Left kidney (tissue), 8 donors: ENCODE data around the gene FAAH. TPM values are rescaled to one million over a fixed set of nuclear protein-coding genes. Genes with fewer than 3 reads are reported as not detected.
"Not testable (repeated sequence)": the region's sequence is repeated elsewhere in the genome, so short reads cannot be mapped to it uniquely, and the experiment has no call there.

ENCODE experiments used
- DNase-seq: peaks from one replicate; pipeline ENCODE4 v3.0.0-alpha.2; 2013
- long read RNA-seq, 8 donors: transcript quantifications; one replicate each; lab custom pipeline, GENCODE V29; 2026
- polyA plus RNA-seq: library from polyadenylated mRNA; unstranded; fragments of 120-200 nt; gene quantifications from one replicate; pipeline ENCODE4 v1.2.1, GENCODE V29; 2013; ENCODE audit not compliant: insufficient read length

The FAAH gene
- 21.4 TPM for polyA plus RNA-seq
- long read RNA-seq, donor 1, partial matches to known transcripts = 5 of 8 reads
- long read RNA-seq, donor 1, other reads (novel, unspliced or antisense) = 0 of 8 reads
- long read RNA-seq, donor 2, partial matches to known transcripts = 0 of 1 reads
- long read RNA-seq, donor 2, other reads (novel, unspliced or antisense) = 0 of 1 reads
- long read RNA-seq, donor 3 = 0 reads
- long read RNA-seq, donor 4 = 0 reads
- long read RNA-seq, donor 5, partial matches to known transcripts = 6 of 9 reads
- long read RNA-seq, donor 5, other reads (novel, unspliced or antisense) = 0 of 9 reads
- long read RNA-seq, donor 6, partial matches to known transcripts = 0 of 4 reads
- long read RNA-seq, donor 6, other reads (novel, unspliced or antisense) = 0 of 4 reads
- long read RNA-seq, donor 7, transcript FAAH-201 (15 exons, 2,094 nt) = major isoform, 8 of 15 reads
- long read RNA-seq, donor 7, partial matches to known transcripts = 7 of 15 reads
- long read RNA-seq, donor 7, other reads (novel, unspliced or antisense) = 0 of 15 reads
- long read RNA-seq, donor 8, partial matches to known transcripts = 0 of 1 reads
- long read RNA-seq, donor 8, other reads (novel, unspliced or antisense) = 0 of 1 reads

DNA sequence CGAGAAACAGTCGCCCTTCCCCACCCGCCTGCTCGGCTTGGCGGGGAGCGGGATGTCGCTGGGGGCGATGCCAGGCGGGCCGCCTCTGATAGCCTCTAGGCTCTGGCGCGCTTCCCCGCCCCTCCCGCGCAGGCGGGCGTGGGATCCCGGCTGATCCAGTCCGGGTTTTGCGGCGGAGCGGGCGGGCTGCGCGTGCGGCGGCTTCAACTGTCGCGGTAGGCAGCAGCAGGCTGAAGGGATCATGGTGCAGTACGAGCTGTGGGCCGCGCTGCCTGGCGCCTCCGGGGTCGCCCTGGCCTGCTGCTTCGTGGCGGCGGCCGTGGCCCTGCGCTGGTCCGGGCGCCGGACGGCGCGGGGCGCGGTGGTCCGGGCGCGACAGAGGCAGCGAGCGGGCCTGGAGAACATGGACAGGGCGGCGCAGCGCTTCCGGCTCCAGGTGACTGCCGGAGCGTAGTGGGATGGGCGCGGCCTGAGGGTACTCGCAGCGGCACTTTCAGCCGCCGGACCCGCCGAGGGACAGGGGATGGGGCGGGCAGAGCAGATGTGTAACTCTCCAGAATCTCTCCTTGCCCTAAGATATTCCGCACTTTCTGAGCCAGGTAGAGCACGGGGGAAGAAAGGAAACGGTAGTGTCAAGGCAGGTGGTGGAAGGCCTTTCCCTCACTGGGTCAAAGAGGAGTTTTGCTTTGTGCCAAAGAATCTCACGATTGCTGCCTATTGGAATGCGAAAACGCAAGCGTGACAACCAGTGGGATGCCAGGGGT is at the start of gene FAAH:
Gene FAAH (plus strand): TSS at position 210 of the 764 bp plus-strand sequence. CDS start 32 bp downstream, at position 242.
- peak; percentile 58 for DNase-seq

DNA sequence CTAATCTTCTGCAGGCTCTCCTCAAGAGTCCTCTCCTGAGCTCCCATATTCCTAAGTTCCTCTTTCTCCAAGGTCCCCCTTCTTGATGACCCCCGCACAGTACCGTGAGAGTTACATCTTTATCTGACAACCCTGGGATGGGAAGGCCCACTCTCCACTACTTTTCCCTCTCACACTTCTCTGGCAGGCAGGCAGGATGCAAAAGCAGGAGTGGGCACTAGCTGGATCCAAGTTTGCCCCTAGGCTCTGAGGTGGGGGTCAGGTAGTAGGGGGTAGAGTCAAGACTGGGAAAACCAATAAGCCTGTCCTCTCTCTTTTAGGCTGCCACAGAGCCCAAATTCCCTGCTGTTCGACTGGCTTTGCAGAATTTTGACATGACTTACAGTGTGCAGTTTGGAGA is 49.6 kb upstream of the FAAH start:
- DNase-seq = no peak

DNA sequence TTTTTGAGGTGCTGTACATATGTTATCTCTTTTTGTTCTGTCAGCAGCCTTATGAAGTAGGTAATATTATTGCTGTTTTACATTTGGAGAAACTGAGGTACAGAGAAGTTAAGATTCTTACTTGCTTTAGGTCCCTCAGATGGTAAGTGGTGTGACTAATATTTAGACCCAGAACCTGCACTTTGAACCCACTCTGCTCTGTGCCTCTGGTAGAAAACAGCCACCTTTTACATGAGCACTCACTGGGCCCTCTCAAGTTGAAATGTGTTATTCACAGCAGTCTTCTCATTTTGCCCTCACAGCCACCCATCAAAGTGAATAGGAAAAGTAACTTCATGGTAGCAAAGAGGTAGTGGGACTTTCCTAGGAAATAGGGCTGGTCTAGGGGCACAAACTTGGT is 48.8 kb upstream of the FAAH start:
- DNase-seq = no peak

DNA sequence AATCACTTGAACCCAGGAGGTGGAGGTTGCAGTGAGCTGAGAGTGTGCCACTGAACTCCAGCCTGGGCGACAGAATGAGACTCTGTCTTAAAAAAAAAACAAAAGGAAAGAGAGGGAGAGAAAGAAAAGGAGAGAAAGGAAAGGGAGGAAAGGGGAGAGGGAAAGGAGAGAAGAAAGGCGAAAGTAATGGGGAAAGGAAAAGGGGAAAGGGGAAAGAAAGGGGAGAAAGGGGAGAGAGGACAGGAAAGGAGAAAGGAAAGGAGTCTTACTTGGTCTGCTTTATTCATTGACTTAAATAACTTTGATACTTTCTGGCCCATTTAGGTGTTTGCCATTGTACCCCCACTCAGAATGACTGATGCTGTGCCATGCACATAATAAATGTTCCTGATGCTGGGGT is 41.8 kb upstream of the FAAH start:
- no peak for DNase-seq

DNA sequence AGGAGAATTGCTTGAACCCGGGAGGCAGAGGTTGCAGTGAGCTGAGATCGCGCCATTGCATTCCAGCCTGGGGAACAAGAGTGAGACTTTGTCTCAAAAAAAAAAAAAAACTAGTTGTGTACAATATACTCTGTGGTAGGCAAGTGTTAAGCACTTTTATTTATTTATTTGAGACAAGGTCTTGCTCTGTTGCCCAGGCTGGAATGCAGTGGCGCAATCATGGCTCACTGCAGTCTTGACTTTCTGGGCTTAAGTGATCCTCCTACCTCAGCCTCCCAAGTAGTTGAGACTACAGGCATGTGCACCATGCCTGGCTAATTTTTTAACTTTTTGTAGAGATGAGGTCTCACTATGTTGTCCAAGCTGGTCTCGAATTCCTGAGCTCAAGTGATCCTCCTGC is 38.2 kb upstream of the FAAH start:
- not testable (repeated sequence) for DNase-seq

DNA sequence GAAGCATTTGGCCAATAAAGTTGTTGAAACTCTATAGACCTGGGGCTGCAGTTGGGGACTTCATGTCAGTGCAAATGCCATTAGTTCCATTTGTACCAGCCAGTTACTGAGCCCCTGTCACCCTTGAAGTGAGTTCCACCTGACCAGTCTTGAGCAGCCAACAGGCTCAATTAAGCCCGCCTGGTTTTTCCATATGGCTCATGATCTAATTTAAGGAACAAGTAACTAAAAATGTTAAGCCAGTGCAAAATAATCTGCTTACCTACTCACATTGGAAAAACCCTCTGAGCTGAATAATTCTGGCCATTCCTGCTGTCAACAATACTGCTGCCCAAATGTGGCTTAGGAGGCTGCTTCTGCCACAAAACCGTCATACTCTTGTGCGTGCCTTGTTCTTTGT is 32.0 kb upstream of the FAAH start:
- DNase-seq = no peak

DNA sequence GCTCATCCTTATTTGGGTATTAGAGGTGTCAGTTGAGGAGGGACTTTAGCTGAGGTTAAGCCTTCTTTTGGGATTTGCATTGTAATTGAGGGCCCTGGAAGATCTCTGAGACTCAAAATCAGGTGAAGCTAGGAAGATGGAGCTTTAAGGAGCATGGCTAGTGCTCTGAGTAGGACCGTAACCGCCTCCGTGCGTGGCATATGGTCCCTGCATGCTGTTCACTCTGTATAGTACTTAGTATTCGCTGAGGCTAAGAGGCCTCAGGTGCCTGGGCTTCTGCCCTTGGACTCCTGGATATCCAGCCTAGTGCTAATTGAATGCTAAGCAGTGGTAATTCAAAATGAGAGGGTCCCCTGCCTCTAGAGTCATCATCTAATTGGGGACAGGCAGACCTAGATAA is 31.0 kb upstream of the FAAH start:
- no peak for DNase-seq

DNA sequence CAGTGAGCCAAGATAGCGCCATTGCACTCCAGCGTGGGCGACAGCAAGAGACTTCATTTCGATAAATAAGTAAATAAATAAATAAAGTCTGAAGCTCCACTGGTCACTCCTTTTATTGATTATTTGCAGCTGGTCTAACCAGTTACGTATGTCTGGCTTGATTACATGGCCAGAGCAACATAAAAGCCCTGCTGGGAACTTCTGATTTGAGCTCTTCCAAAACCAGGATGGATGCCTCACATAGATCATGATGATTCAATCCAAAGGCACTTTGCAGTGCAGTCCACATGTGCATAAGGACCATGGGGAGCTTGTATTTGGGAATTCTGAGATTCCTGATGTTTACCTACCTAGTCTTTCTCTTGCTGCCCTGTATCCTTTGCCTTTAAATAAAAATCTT is 29.5 kb upstream of the FAAH start:
- no peak for DNase-seq

DNA sequence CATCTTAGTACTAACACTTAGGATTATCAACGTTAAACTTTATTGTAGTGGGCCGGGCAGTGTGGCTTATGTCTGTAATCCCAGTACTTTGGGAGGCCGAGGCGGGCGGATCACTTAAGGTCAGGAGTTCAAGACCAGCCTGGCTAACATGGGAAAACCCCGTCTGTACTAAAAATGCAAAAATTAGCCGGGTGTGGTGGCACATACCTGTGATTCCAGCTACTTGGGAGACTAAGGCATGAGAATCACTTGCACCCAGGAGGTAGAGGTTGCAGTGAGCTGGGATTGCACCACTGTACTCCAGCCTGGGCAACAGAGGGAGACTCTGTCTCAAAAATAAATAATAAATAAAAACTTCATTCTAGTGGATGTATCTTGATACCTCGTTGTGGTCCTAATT is 28.3 kb upstream of the FAAH start:
- DNase-seq = not testable (repeated sequence)

DNA sequence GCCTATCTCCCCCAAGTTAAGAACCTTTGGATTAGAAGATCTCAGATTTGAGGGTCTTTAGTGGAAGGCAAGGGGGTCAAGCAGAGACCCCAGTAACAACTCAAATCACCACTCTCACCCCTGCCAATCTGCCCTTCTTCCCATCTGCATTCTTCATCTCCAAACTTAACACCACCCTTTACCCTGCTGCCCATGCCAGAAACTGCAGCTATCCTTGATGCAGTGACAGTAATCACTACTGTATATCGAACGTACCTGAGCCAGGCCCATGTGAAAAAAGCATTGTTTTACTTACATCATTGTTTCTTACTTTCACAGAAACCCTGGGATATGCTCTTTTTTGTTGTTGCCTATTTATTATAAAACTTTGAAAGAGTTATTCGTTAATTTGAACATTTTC is 27.0 kb upstream of the FAAH start:
- DNase-seq = no peak

DNA sequence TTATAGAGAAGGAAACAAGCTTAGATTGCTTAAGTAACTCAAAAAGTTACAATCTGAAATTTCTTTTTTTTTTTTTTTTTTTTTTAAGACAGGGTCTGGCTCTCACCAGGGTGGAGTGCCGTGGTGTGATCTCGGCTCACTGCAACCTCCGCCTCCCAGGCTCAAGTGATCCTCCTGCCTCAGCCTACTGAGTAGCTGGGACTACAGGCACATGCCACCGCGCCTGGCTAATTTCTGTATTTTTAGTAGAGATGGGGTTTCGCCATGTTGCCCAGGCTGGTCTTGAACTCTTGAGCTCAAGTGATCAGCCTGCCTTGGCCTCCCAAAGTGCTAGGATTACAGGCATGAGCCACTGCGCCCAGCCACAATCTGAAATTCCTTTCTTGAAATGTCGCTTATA is 26.4 kb upstream of the FAAH start:
- DNase-seq = not testable (repeated sequence)

DNA sequence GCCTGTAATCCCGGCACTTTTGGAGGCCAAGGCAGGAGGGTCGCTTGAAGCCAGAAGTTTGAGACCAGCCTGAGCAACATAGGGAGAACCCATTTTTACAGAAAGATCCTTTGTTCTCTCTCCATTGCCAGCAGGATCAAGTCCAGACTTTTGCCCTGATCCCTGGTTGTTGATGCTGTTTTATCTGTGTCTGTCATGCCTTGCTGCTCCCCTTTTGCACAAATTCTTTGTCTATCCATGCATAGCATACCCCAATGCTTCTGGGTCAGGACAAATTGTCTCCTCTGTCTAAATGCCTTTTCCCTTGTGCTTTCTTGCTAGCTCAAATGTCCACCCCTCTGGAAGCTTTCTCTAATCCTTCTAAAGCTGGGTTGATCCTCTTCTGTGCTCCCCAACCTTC is 25.3 kb upstream of the FAAH start:
- peak; percentile 8 for DNase-seq

DNA sequence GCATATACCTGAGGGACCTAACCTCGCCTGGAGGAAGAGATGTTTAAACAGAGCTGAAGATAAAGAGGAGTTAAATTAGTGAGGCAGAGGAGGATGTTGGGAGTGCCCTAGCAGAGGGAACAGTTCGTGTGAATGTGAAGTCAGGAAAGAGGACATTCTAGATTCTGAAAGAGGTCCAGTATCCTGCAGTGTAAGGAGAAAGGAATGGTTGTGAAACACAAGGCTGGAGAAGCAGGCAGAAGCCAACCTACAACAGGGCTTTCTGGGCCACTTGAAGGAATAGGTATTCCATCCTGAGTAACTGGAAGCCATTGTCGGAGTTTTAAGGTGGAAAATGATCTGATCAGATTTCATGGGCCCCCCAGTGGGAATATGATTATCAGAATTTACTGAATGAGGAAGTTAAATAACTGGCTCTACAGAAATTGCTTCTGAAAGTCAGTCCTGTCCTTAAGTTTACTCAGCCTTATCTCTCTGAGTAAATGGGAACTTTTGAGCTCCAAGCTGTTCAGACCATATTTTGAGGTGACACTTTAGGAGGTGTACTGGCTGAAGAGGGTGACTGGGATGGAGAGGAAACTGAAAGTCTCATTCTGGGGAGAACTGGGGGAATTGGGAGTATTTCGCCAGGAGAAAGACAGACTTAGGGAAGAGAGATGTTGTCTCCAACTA is 24.4 kb upstream of the FAAH start:
- no peak for DNase-seq

DNA sequence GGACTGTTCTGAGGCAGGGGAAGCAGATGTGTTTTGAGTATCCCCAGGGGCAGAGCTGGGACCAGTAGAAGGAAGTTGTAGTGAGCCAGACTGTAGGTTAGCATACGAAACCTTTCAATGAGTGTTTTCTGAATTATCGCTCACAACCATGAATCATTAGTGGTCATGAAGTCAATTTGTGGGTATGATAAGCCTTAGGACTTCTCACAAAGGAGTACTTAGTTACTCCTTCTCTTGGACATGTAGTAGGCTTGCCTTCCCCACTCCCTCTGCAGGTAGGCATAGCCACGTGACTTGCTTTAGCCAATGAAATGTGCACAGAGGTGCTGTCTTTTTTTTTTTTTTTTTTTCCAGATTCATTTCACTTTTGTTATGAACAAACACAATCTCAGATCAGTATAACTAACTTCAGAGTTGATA is 23.9 kb upstream of the FAAH start:
- no peak for DNase-seq

DNA sequence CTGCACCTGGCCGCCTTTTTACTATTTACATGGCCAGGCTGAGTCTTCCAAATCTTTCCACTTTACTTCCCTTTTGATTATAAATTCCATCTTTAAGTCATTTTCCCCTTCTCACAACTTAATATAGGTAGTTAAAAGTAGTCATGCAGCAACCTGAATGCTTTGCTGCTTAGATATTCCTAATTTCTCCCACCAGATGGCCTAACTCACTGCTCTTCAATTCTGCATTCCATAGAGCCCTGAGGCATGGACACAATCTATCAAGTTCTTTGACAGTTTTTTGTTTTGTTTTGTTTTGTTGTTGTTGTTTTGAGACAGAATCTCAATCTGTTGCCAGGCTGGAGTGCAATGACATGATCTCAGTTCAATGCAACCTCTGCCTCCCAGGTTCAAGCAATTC is 21.7 kb upstream of the FAAH start:
- no peak for DNase-seq

DNA sequence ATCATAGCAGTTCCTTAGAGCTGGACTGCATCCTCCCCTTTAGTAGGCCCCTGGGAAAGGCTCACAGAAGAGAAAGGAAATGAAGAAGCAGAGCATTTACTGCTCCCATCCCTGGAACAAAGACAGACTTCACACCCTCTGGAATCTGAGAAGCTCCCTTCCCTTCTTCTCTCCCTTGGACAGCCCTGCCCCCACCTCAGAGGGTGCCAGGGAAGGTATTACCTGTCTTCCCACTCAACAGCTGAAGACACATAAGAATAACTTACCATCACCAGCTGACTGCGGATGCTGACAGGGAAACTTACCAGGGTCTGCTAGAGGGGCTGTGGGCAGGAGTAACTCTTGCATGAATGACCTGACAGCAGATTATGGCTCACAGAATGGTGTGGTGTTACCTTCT is 14.1 kb upstream of the FAAH start:
- peak; percentile 32 for DNase-seq

DNA sequence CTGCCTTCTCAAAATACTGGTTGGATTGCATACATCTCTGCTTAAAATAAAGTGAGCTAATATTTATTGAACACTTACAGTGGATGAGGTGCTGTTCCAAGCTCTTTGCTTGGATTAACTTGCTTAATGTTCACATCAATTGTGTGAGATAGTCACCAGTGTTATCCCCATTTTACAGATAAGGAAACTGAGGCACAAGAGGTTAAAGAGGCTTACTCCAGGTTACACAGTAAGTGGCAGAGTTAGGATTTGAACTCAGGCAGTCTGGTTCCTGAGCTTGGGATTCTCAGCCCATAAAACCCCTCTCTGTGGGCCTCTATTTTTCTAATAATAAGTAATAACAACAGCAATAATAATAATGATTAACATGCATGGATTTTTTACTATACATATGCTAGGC is 13.6 kb upstream of the FAAH start:
- DNase-seq = no peak

DNA sequence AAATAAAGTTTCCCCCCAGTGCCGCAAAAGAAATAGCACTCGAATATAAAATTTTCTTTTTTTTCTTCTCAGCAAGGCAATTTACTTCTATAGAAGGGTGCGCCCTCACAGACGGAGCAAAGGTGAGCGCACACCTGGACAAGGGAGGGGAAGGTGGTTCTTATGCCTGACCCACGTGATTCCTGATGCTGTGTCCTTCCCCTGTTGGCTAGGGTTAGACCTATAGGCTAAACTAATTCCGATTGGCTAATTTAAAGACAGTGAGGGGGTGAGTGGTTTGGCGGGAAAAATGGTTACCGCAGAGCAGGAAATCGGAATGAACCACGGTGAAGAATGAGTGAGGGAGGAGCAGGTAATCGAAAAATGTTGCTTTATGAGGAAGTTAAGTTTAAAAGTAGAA is 607 bp upstream of the FAAH start:
- DNase-seq = no peak

DNA sequence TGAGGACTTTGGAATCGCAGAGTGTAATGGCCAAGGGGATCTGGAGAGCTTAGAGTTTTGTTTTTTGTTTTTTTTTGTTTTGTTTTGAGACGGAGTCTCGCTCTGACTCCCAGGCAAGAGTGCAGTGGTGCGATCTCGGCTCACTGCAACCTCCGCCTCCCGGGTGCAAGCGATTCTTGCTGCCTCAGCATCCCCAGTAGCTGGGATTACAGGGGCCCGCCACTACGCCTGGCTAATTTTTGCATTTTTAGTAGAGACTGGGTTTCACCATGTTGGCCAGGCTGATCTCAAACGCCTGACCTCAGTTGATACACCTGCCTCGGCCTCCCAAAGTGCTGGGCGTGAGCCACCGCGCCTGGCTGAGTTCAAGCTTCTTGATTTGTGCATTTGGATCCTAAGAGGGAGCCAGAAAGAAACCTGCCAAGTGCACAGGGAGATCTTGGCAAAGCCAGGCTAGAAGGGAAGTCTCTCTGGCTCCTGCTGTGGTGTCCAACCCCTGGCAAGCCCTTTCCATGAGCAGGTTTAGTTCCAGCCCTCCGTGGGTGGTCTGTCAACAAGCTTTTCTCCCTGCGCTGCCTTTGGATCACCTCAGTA is 852 bp downstream of the FAAH start:
- no peak for DNase-seq

DNA sequence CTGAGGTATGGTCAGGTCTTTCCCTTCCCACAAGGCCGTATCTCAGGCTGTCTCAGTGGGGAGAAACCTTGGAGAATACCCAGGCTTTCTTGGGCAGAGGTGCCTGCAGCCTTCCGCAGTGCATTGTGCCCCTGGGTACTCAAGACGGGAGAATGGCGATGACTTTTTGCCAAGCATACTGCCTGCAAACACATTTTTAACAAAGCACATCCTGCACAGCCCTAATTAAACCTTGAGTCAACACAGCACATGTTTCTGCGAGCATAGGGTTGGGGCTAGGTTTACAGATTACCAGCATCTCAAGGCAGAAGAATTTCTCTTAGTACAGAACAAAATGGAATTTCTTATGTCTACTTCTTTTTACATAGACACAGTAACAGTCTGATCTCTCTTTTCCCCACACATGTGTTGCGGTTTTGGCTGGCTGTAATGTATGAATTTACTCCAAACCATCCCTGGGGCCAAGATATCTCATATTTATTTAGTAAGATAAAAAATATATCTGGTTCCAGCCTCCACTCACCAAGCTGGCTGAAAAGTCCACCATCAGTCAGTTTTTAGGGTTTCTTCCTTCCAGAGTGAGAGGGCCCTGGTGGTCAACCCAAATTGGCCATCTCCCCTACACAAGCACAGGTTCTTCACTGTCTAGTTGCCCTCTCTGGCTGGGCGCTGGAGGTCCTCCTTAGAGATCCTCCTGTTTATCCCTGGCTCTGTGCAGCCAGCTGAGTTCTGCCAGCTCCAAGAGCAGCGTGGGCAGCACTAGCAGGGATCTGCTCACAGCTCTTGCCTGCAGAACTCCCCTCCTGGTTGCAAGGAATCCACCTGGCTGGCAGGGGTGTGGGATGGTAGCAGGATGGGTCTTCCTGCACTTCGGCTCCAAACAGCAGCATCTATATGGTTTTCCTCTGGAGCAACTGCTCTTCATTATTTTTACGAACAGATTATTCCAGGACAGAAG is 2.6 kb downstream of the FAAH start:
- no peak for DNase-seq

DNA sequence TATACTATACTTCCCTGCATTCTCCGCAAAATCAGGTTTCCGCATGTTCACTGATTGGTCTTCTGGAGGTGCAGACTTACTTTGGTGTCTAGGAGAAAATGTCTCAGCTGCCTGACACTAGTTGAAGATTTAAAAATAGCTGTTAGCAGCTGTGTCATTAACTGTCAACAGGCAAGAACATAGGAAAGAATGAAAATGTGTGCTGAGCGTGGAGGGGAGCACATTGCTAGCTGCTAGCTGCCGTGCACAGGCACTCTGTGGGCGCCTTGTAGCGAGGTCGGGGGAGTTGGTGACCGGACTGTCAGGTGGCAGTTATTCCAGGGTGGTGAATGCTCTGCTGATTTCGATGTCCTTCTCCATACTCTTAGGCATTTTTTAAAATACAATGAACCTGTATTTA is 5.2 kb downstream of the FAAH start:
- no peak for DNase-seq
